Measurements from ENCODE around the gene VPS11. TPM values are rescaled to one million over a fixed set of nuclear protein-coding genes. Genes with fewer than 3 reads are reported as not detected.

The VPS11 gene
- total RNA-seq (2022; extraction: Qiagen RNA extraction): 9.0 to 13.0 TPM (median 12.3 TPM) in 5 replicates

GRCh38 chr11:119067371-119068222 is at the start of gene VPS11:
VPS11 (plus strand) TSS chr11:119067818; CDS start chr11:119067824, 6 bp downstream.

DNA sequence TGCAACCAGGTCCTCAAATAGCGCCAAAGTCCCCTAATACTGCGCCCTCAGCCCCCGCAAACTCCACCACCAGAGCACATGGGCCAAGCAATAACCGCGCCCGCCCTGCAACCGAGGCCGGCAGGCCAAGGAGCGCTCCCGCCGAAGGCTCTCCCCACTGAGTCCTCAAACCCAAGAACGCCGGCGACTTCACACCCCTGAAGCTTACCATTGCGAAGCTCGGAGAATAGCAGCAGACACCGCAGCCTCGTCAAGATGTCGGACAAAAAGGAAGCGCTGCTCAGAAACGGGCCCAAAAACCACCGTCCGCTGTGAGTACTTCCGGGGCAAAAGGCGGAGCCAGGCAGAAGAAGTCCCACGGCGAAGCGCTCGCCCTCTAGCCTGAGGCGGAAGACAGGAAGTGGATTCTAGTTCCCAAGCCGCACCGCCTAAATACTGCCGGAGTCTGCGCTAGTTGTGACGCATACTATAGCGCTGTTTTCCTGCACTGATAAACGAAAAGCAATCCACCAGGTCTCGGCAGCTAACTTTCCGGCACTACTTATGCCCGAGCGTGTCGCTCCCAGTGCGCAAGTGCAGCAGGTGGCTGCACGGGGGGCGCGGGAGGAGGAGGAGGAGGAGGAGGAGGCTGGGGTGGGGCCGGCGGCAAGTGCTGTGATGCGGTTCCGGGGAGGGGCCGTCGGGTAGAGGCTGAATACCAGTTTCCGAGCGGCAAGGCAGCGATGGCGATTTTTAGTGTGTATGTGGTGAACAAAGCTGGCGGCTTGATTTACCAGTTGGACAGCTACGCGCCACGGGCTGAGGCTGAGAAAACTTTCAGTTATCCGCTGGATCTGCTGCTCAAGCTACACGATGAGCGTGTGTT is 49.3 kb upstream of the VPS11 start, which contains the start of the genes RPS25 and TRAPPC4:
Gene RPS25 (minus strand): TSS at position 270 of the 865 bp plus-strand sequence. CDS start 59 bp downstream, at position 211.
Gene TRAPPC4 (plus strand): TSS at position 693 of the 865 bp plus-strand sequence. CDS start 30 bp downstream, at position 723.

DNA sequence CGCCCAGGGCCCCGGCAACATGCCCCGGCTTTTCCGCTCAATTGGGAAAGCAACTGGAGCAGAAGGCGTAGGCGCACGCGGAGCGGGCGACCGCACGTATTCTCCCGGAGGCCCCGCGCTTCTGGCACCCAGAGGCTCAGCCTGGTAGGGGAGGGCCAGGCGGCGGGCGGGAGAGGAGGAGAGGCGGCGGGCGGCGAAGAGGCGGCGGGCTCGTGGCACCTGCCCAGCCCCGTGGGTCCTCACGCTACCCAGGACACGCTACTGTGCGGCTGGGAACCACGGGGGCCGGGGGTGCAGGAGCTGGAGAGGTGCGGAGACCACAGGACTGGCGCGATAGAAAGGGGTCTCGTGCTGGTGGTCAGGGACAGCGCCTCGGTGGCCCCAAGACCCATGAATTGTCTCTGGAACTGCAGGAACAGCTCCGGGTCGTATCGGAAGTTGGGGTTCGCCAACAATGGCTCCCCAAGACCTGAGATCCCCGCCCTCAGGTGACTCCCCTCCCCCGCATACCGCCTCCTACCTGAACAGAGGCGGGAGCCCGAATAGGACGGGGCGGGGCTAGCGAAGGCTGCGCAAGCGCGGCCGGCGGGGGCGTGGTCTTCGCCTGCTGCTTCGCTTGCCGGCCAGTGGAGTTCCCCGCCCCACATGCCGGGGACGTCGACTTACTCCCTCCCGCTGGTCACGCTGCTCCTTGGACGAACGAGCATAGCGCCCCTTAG is 37.1 kb upstream of the VPS11 start, which contains the start of gene SLC37A4:
Gene SLC37A4 (minus strand): TSS at position 549 of the 719 bp plus-strand sequence.

DNA sequence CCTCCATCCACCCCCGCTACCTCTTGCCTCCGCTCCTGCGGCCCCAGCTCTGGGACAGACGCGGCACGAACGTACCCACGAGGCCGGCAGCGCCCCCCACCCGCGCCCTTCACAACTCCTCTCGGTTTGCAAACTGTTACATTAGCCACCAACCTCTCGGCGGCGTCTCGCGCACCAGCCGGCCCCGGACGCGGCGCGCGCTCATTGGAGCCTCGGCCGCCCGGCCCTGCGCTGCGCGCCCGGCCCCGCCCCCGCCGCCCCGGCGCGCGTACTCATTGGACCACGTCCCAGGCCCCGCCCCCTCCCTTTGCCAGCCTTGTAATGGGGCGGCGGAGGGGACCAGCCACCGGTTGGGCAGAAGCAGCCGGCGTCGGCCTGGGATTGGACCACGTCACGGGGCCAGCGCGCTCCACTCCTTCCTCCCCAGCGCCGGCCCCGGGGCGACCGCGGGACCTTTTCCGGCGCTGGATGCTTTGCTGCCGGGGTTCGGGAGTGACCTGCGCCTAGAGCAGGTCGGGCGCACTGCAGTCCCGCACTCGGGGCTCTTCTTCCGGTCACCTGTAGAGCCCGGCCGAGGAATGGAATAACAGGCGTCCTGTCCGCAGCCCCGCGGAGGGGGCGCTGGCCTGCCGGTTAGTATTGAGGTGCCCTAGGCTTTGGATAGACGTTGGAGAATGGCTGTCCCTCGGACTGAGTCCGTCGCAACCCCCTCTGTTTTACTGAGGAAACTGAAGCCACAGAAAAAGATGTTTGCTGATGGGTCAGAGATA is 10.4 kb upstream of the VPS11 start, which contains the start of gene HYOU1:
Gene HYOU1 (minus strand): TSS at position 206 of the 770 bp plus-strand sequence. CDS start 1,045 bp downstream, outside the sequence.

DNA sequence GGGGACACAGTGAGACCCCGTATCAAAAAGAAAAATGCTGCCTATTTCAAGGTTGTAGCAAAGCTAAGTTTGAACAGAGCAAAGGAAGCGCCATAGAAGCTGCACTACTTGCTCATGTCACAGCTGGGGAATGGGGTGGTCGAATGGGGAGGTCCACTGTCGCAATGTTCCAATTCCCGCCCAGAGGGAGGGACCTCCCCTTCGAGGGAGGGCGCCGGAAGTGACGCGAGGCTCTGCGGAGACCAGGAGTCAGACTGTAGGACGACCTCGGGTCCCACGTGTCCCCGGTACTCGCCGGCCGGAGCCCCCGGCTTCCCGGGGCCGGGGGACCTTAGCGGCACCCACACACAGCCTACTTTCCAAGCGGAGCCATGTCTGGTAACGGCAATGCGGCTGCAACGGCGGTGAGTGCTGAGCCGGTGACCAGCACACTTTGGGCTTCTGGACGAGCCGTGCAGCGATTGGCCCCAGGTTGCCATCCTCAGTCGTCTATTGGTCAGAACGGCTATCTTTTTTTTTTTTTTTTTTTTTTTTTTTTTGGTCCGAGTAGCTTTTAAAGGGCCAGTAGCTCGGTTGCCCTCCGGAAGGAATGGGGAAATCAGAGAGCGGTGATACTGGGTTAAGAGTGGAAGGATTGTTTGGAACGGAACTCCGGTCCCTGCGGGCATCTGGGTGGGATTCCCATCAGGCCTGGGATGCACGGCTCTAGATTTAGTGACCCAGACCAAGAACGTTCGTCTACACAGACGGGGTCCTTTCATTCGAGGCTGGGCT is 17.2 kb downstream of the VPS11 start, which contains the start of gene HMBS:
Gene HMBS (plus strand): TSS at position 219 of the 774 bp plus-strand sequence. CDS start 153 bp downstream, at position 372.

DNA sequence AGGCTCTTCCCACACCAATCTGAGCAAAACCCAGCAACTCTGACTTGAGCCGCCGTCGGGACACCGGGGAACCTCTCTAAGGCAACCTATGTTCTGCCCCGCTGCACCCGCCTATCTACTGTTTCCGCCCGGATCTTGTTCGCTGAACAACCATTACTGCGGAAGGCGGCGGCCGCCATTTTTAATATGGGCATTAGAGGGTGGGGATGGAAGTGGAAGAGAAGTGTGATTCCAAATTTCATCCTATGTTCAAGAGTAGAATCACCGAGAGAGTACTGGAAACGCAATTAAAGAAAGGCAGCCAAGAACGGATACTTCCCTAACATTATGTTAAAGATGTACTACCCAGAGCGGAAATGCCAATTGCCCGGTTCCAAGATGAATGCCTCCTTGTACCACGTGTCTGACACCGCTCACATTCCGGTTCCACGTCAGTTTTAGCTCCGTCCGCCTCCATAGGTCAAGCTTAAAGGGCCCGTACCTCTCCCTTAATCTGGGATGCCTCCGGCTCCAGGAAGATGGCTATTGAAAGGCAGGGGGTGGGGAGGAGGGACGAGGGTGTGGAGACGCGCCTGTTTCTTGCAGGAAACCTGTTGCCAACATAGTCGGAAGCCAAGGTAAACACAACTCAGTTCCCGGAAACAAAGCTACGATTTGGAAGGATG is 34.3 kb downstream of the VPS11 start, which contains the start of gene DPAGT1:
Gene DPAGT1 (minus strand): TSS at position 95 of the 665 bp plus-strand sequence. CDS start 198 bp downstream, outside the sequence.

GRCh38 chr11:119106564-119107537 is 39.2 kb downstream of the VPS11 start, which contains the start of gene C2CD2L:
C2CD2L (plus strand) TSS chr11:119107344; CDS start chr11:119107742, 398 bp downstream.

DNA sequence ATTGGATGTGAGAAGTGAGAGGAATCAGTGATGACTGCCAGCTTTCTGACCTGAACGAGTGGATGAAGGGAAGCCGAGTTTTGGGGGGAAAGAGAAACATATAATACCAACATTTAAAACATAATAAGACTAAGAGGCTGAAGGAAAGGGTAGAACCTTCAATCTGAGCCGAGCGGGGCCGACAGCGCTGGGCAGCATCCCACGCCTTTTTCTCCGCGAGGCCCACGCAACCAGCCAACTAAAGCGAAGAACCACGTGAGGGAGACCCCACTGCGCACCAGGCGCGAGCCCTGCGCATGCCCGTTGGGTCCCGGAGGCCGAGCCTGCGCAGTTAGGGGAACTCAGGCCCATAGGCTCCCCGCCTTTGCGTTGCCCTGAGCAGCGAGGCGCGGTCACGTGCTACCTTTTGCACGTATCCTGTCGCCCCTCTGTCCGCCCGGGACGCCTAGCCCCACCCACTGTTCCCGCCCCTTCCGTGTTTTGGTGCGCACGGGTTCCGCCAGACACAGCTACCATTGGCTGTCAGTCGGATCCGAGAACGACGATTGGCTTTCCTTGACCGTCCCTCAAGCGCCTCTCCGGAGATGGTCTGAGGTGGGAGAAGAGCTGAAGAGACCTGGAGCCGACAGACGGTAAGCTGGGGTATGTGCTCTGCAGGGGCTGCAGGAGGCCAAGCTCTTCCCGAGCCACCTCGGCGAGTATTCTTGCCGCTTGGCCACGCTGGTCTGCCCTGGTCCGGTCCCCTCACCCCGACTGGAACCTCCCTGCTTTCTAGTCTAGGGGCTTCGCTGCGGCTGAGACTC is 53.6 kb downstream of the VPS11 start, which contains the start of gene HINFP:
Gene HINFP (plus strand): TSS at position 573 of the 803 bp plus-strand sequence. CDS start 5,365 bp downstream, outside the sequence.

Other genes with a start within 250 kb of the VPS11 start
- 0.03 to 0.26 TPM (median 0.05 TPM) in 5 replicates for gene CXCR5, start 183.9 kb upstream of the VPS11 start, total RNA-seq (2022; extraction: Qiagen RNA extraction)
- gene BCL9L, start 141.9 kb upstream of the VPS11 start, total RNA-seq (2022; extraction: Qiagen RNA extraction): 96.8 to 310 TPM (median 286 TPM) in 5 replicates
- gene UPK2, start 111.5 kb upstream of the VPS11 start, total RNA-seq (2022; extraction: Qiagen RNA extraction): 0.58 to 0.86 TPM (median 0.69 TPM) in 5 replicates
- gene FOXR1, start 96.1 kb upstream of the VPS11 start, total RNA-seq (2022; extraction: Qiagen RNA extraction): not detected in 5 replicates
- 8.2 to 16.4 TPM (median 12.3 TPM) in 5 replicates for gene CENATAC, start 69.7 kb upstream of the VPS11 start, total RNA-seq (2022; extraction: Qiagen RNA extraction)
- gene RPS25, start 49.5 kb upstream of the VPS11 start, total RNA-seq (2022; extraction: Qiagen RNA extraction): 723 to 1,269 TPM (median 750 TPM) in 5 replicates
- gene TRAPPC4, start 49.1 kb upstream of the VPS11 start, total RNA-seq (2022; extraction: Qiagen RNA extraction): 53.1 to 60.1 TPM (median 54.1 TPM) in 5 replicates
- gene SLC37A4, start 36.9 kb upstream of the VPS11 start, total RNA-seq (2022; extraction: Qiagen RNA extraction): 10.5 to 12.0 TPM (median 11.0 TPM) in 5 replicates
- 35.7 to 52.1 TPM (median 49.3 TPM) in 5 replicates for gene HYOU1, start 10.6 kb upstream of the VPS11 start, total RNA-seq (2022; extraction: Qiagen RNA extraction)
- 42.3 to 48.3 TPM (median 46.4 TPM) in 5 replicates for gene HMBS, start 17.1 kb downstream of the VPS11 start, total RNA-seq (2022; extraction: Qiagen RNA extraction)
- 31.7 to 43.6 TPM (median 42.2 TPM) in 5 replicates for gene DPAGT1, start 34.0 kb downstream of the VPS11 start, total RNA-seq (2022; extraction: Qiagen RNA extraction)
- gene C2CD2L, start 39.5 kb downstream of the VPS11 start, total RNA-seq (2022; extraction: Qiagen RNA extraction): 3.1 to 5.9 TPM (median 5.1 TPM) in 5 replicates
- 6.4 to 10.2 TPM (median 8.7 TPM) in 5 replicates for gene HINFP, start 53.8 kb downstream of the VPS11 start, total RNA-seq (2022; extraction: Qiagen RNA extraction)
- 0.17 to 0.47 TPM (median 0.27 TPM) in 5 replicates for gene ABCG4, start 81.2 kb downstream of the VPS11 start, total RNA-seq (2022; extraction: Qiagen RNA extraction)
- 6.6 to 12.7 TPM (median 11.3 TPM) in 5 replicates for gene NLRX1, start 100.9 kb downstream of the VPS11 start, total RNA-seq (2022; extraction: Qiagen RNA extraction)
- 0.14 to 0.22 TPM (median 0.20 TPM) in 3 of 5 replicates, not detected in the others for gene NHERF4, start 117.7 kb downstream of the VPS11 start, total RNA-seq (2022; extraction: Qiagen RNA extraction)
- 6.3 to 11.5 TPM (median 9.6 TPM) in 5 replicates for gene CBL, start 138.5 kb downstream of the VPS11 start, total RNA-seq (2022; extraction: Qiagen RNA extraction)
- gene MCAM, start 249.3 kb downstream of the VPS11 start, total RNA-seq (2022; extraction: Qiagen RNA extraction): 8.0 to 14.1 TPM (median 11.0 TPM) in 5 replicates

Data from A549 treated with dexamethasone at 1 μM for 4 hours (cell line).